ENCODE results near the gene FGD3.

GRCh38 chr9:93030642-93031628 is 83.6 kb downstream of the FGD3 start:
- TF ChIP-seq POLR2A (IDR thresholded peaks at IDR 0.05) = no peak
- no peak for TF ChIP-seq CTCF (IDR thresholded peaks at IDR 0.05)

Measured in right lobe of liver (tissue), 4 donors.